ENCODE results near the gene TMEM143.

DNA sequence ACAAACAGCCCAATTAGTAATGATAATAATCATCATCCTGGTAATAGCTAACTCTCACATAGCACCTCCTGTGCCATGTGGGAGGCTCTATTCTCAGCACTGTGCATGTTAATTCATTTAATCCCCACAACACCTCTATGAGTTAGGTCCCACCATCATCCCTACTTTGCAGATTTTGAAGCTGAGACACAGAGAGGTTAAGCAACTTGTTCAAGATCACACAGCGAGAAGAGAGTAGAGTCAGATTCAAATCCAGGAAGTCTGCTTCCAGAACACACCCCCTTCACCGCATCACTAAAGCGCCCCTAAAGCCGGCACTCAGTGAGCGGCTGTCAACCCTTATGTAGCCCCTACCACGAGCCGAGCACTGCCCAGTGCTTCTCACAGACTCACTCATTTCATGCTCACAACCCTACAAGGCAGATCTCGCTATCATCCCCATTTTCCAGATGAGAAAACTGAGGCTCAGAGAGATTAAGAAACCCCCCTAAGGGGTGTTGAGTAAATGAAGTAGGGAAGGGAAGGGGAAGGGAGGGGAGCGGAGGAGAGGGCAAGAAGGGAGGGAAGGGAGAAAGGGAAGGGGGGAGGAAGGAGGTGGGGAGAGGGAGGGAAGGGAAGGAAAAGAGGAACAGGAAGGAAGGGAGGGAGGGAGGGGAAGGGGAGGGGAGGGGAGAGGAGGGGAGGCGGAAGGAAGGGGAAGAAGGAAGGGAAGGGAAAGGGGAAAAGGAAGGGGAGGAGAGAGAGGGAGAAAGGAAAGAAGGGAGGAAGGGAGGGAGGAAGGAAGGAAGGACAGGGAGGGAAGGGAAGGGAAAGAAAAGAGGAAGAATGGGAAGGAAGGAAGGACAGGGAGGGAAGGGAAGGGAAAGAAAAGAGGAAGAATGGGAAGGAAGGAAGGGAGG, 22.0 kb downstream of the TMEM143 start:
- TF ChIP-seq ZNF274 (IDR thresholded peaks at IDR 0.05; ENCODE audit: low read depth, low read length) (no peak), YY1 (IDR thresholded peaks at IDR 0.05; ENCODE audit: insufficient read depth, insufficient read length) (no peak), SUZ12 (IDR thresholded peaks at IDR 0.05; ENCODE audit: extremely low read depth, insufficient read depth, insufficient read length) (no peak)

Measured in NT2/D1 (cell line).